ENCODE measurements around the gene FGF11.

Gene FGF11

GRCh38 chr17:7435676-7436555 is 3.4 kb upstream of the FGF11 start:
- peak; percentile 76 for DNase-seq

GRCh38 chr17:7436556-7437368 is 2.5 kb upstream of the FGF11 start:
- DNase-seq: peak; percentile 82

GRCh38 chr17:7437369-7437863 is 1.9 kb upstream of the FGF11 start:
- DNase-seq: no peak

GRCh38 chr17:7437950-7438614 is 1.2 kb upstream of the FGF11 start:
- no peak for DNase-seq

GRCh38 chr17:7438656-7439460 is 454 bp upstream of the FGF11 start:
- no peak for DNase-seq

GRCh38 chr17:7440113-7440833 is 961 bp downstream of the FGF11 start:
- DNase-seq: peak; percentile 75

- DNase-seq: no peak
These were observed 1.5 kb downstream of the FGF11 start for GRCh38 chr17:7440834-7441195.

GRCh38 chr17:7441266-7441665 is 2.0 kb downstream of the FGF11 start:
- DNase-seq: no peak

- DNase-seq: no peak
These were observed 2.8 kb downstream of the FGF11 start for GRCh38 chr17:7442142-7442541.

GRCh38 chr17:7443499-7444485 is 4.5 kb downstream of the FGF11 start:
- no peak for DNase-seq

- peak; percentile 92 for DNase-seq
These were observed 5.6 kb downstream of the FGF11 start, which contains the start of gene CHRNB1 for GRCh38 chr17:7444682-7445618. Gene CHRNB1, plus strand, starts transcription at chr17:7445061. Its CDS starts 67 bp downstream, at chr17:7445128.

- peak; percentile 37 for DNase-seq
These were observed 6.3 kb downstream of the FGF11 start for GRCh38 chr17:7445619-7445968.

- no peak for DNase-seq
These were observed 9.1 kb downstream of the FGF11 start for GRCh38 chr17:7448461-7448860.

GRCh38 chr17:7459961-7460545 is 20.7 kb downstream of the FGF11 start:
- no peak for DNase-seq

- DNase-seq: no peak
These were observed 21.7 kb downstream of the FGF11 start for GRCh38 chr17:7460850-7461660.

- DNase-seq: no peak
These were observed 23.4 kb downstream of the FGF11 start for GRCh38 chr17:7462474-7463371.

GRCh38 chr17:7463372-7463846 is 24.1 kb downstream of the FGF11 start:
- no peak for DNase-seq
